Mucosa of descending colon (tissue), 3 donors: Measurements from ENCODE around the gene STIMATE. TPM values are rescaled to one million over a fixed set of nuclear protein-coding genes. Genes with fewer than 3 reads are reported as not detected.

ENCODE experiments used
- ATAC-seq: fragments of 200-7000 bp; cut with Tn5 transposase; one replicate; pipeline ENCODE4 v1.9.1; 2020; ENCODE audit warnings: mild to moderate bottlenecking, moderate library complexity
- DNase-seq, 3 donors: peaks; one replicate each; pipeline ENCODE4 v3.0.0-alpha.2; 2020
- H3K36me3 ChIP-seq: fragments of 200-600 bp; one replicate; pipeline ENCODE4 v1.8.0; 2021; ENCODE audit warnings: low read depth, mild to moderate bottlenecking
- H3K4me1 ChIP-seq: fragments of 200-600 bp; one replicate; pipeline ENCODE4 v1.8.0; 2021; ENCODE audit warnings: low read depth, mild to moderate bottlenecking
- H3K4me3 ChIP-seq: fragments of 200-600 bp; one replicate; pipeline ENCODE4 v1.8.0; 2021; ENCODE audit warnings: mild to moderate bottlenecking
- H3K9me3 ChIP-seq: fragments of 200-600 bp; one replicate; pipeline ENCODE4 v1.8.0; 2021; ENCODE audit warnings: mild to moderate bottlenecking
- intact Hi-C, 2 donors: fragments of 100-400 bp; cut with DNase I in 1 of 2; cut with micrococcal nuclease in 1 of 2; formaldehyde crosslinking; loops; one replicate each; pipeline versions ENCODE4 v1.11.0 to v1.11.1; 2022; cut with DNase I, micrococcal nuclease
- total RNA-seq, 3 donors: library from RNA; stranded (reverse); fragmentation: NEBNext Ultra II Directional in 2 of 3; extraction: Animal tissue kit (Norgen Biotek cat#: 25700) in 2 of 3; gene quantifications; one replicate each; pipeline versions ENCODE4 v1.2.1 to v1.2.4, GENCODE V29; 2021 to 2023
- TF ChIP-seq, protein P1 (sequence below): fragments of 200-600 bp; IDR thresholded peaks from one replicate; pipeline ENCODE4 v1.8.0; 2022; ENCODE audit warnings: antibody characterized with exemption, mild to moderate bottlenecking
- donor health status: DM: no; HTN: no; CAD: no; lungs with moderate emphysema.
- donor health status: DM: no; HTN: no; CAD: no.
- donor health status: DM: no; HTN: yes; CAD: no.

Gene STIMATE
- total RNA-seq, 3 donors from 2014 or later = 9.3 to 14.8 (median 11.1) TPM

DNA sequence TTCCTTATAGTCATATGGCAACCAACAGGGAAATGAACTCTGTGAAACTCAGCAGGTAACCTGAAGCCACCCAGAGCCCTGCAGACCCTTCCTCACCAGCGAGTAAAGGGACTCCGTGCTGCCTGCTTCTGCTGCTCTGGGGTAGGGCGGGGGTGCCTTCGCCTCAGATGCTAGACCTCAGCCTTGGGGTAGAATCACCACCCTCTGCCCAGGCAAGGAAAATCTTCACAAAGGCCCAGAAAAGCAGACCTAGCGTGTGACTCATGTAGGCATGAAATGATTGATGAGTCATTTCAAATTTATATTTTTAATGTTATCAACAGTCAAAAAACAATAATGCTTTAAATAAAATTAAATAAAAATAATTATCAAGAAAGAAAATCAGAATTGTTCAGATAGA is 6.6 kb downstream of the STIMATE start:
- intact Hi-C loops = no loop called here
- Histone ChIP-seq H3K36me3 (no peaks in the 10 kb centered on the region), H3K4me1 (peaks cover under 1% of the 10 kb centered on the region), H3K9me3 (no peaks in the 10 kb centered on the region), H3K4me3 (no peak overlapping the region)
- TF ChIP-seq, protein P1, sequence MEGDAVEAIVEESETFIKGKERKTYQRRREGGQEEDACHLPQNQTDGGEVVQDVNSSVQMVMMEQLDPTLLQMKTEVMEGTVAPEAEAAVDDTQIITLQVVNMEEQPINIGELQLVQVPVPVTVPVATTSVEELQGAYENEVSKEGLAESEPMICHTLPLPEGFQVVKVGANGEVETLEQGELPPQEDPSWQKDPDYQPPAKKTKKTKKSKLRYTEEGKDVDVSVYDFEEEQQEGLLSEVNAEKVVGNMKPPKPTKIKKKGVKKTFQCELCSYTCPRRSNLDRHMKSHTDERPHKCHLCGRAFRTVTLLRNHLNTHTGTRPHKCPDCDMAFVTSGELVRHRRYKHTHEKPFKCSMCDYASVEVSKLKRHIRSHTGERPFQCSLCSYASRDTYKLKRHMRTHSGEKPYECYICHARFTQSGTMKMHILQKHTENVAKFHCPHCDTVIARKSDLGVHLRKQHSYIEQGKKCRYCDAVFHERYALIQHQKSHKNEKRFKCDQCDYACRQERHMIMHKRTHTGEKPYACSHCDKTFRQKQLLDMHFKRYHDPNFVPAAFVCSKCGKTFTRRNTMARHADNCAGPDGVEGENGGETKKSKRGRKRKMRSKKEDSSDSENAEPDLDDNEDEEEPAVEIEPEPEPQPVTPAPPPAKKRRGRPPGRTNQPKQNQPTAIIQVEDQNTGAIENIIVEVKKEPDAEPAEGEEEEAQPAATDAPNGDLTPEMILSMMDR = no peak
- no peak for ATAC-seq
- DNase-seq = no peak

DNA sequence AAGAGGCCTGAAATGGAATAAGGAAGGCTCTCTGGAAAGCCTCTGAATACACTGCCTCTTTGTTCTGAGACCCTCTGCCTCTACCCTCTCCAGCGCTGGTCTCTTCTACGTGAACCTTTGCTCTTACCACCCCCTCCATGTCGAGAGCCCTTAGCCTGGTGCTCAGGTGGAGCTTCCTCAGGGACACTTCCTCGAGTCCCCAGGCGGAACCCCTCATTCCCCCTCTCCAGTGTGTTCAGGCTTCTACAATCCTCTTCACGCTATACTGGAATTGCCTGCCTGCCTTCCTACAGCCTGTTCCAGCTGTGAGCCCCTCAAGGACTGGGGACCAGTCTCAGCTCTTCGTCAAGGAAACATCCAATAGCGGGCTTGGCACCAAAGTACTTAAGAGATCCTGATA is 7.4 kb downstream of the STIMATE start:
- no peaks in the 10 kb centered on the region for H3K9me3 ChIP-seq
- ATAC-seq (no peak), DNase-seq (no peak)
- H3K4me1 ChIP-seq = no peaks in the 10 kb centered on the region
- intact Hi-C loops = no loop called here
- TF ChIP-seq, protein P1 = no peak
- H3K36me3 ChIP-seq = no peaks in the 10 kb centered on the region
- H3K4me3 ChIP-seq = no peak overlapping the region

DNA sequence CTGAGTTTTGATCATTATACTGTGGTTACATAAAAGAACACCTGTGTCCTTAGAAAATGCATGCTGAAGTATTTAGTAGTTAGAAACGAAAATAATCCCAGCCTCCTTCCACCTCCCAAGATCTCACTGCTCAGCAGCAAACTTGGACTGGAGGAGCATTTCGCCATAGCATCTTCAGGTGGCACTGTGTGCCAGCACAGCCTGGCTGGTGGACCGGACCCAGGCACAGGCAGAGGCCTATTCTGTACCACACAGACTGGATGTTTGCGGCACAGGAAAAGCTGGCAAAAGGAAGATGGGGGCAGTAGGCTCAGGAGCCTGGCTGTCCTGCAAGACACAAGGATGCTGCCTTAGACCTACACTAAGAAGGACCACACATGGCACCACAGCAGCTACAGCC is 10.2 kb downstream of the STIMATE start:
- DNase-seq = no peak
- Histone ChIP-seq H3K9me3 (no peaks in the 10 kb centered on the region), H3K4me1 (no peaks in the 10 kb centered on the region), H3K4me3 (no peak overlapping the region), H3K36me3 (no peaks in the 10 kb centered on the region)
- ATAC-seq = no peak
- intact Hi-C loops = no loop called here
- TF ChIP-seq, protein P1 = no peak

- ATAC-seq (no peak), DNase-seq (no peak)
- no peaks in the 10 kb centered on the region for H3K36me3 ChIP-seq
- no peak overlapping the region for H3K4me3 ChIP-seq
- no peaks in the 10 kb centered on the region for H3K4me1 ChIP-seq
- TF ChIP-seq, protein P1 = no peak
- H3K9me3 ChIP-seq = no peaks in the 10 kb centered on the region
- intact Hi-C loops = no loop called here
Observed at GRCh38 chr3:52886049-52886730, 11.2 kb downstream of the STIMATE start.

GRCh38 chr3:52882377-52882776 is 15.0 kb downstream of the STIMATE start:
- TF ChIP-seq, protein P1 = no peak
- H3K4me3 ChIP-seq = no peak overlapping the region
- ATAC-seq (no peak), DNase-seq (no peak)
- intact Hi-C loops = no loop called here
- H3K9me3 ChIP-seq = no peaks in the 10 kb centered on the region
- no peaks in the 10 kb centered on the region for H3K36me3 ChIP-seq
- no peaks in the 10 kb centered on the region for H3K4me1 ChIP-seq

- H3K4me3 ChIP-seq = no peak overlapping the region
- no peak for DNase-seq
- H3K4me1 ChIP-seq = no peaks in the 10 kb centered on the region
- H3K9me3 ChIP-seq = no peaks in the 10 kb centered on the region
- ATAC-seq = no peak
- TF ChIP-seq, protein P1 = no peak
- no peaks in the 10 kb centered on the region for H3K36me3 ChIP-seq
- intact Hi-C loops = no loop called here
Observed at GRCh38 chr3:52881871-52882270, 15.5 kb downstream of the STIMATE start.
